HK-2 (cell line): Measurements from ENCODE around the gene ITIH5.

ENCODE experiments used
- DNase-seq: peaks from one replicate; pipeline ENCODE4 v3.0.0-alpha.2; 2018; ENCODE audit not compliant: unreplicated experiment

Gene ITIH5

GRCh38 chr10:7520507-7521485 is 146.0 kb downstream of the ITIH5 start:
- DNase-seq, result no peak

- no peak for DNase-seq
These were observed 147.4 kb downstream of the ITIH5 start for GRCh38 chr10:7519351-7519750.

- no peak for DNase-seq
These were observed 148.1 kb downstream of the ITIH5 start for GRCh38 chr10:7518693-7519092.

- DNase-seq, result no peak
These were observed 151.3 kb downstream of the ITIH5 start for GRCh38 chr10:7515439-7515838.

GRCh38 chr10:7513936-7514335 is 152.8 kb downstream of the ITIH5 start:
- DNase-seq, result no peak

GRCh38 chr10:7513455-7513854 is 153.3 kb downstream of the ITIH5 start:
- DNase-seq, result no peak

GRCh38 chr10:7512487-7512886 is 154.3 kb downstream of the ITIH5 start:
- no peak for DNase-seq

GRCh38 chr10:7511612-7512011 is 155.2 kb downstream of the ITIH5 start:
- DNase-seq, result no peak
